COLO668 (cell line): ENCODE results near the gene KCNK7.

ENCODE experiments used
- DNase-seq: peaks from one replicate; lab custom pipeline; 2025; ENCODE audit not compliant: unreplicated experiment; lab: John Stamatoyannopoulos, UW

Gene KCNK7

DNA sequence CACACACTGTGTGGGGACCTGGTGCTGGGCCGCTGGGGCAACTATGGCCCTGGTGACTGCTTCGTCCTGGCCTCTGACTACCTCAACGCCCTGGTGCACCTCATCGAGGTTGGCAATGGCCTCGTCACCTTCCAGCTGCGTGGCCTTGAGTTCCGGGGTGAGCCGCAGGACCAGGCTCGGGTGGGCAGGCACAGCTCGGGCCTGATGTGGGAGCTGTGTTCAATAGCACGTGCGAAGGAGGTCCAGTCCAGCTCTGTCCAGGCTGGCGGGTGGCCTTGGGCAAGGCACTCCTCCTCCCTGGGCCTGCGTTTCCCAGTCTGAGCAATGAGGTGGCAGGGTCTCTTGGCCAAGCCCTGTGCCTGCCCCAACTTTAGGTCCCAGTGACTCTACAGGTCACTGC lies 34.0 kb upstream of the KCNK7 start:
- DNase-seq: no peak

GRCh38 chr11:65627202-65627601 lies 31.6 kb upstream of the KCNK7 start:
- DNase-seq: no peak

DNA sequence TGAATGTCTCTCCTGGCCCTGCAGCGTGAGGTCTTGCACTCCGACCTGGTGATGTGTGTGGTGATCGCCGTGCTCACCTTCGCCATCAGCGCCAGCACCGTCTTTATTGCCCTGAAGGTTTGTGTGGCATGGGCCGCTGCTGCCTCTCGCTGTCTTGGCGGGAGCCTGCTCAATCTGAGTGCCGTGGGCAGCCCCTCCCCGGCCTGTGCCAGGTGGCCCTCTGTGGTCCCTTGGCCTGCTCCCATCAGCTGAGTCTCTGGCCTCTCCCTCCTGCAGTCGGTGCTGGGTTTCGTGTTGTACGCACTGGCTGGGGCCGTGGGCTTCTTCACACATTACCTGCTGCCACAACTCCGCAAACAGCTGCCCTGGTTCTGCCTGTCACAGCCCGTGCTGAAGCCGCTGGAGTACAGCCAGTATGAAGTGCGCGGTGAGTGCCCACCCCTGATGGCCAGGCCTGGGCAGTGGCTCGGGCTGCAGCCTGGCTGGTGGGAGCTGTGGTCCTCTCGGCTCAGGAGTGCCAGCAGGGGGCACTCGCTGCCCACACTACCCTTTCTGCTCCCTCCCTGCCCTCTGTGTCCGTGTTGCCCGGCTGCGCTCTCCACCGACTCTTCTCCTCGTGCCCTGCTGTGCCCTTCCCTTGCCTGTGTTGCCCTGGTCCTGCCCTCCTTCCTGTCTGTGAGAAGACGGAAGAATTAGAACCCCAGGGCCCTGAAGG lies 30.2 kb upstream of the KCNK7 start:
- DNase-seq: peak; percentile 41

GRCh38 chr11:65624931-65625627 lies 29.5 kb upstream of the KCNK7 start:
- DNase-seq: no peak

GRCh38 chr11:65623852-65624616 lies 28.4 kb upstream of the KCNK7 start:
- no peak for DNase-seq

DNA sequence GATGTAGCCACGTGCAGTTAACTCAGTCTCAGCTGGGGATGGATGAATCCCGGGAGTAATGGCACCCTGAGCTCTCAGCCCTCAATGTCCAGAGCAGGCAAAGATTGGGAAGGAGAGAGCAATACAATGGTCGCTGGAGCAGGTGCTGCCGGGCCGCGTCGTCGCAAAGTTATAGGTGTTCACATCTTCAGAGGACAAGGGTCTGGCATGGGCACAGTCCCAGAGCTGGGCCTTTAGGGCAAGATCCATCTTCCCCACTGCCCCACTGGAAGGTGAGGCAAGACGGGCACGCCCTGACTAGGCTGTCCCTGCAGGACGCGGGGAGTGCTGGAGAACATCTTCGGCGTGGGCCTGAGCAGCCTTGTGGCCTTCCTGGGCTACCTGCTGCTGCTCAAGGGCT lies 27.6 kb upstream of the KCNK7 start:
- DNase-seq: no peak

DNA sequence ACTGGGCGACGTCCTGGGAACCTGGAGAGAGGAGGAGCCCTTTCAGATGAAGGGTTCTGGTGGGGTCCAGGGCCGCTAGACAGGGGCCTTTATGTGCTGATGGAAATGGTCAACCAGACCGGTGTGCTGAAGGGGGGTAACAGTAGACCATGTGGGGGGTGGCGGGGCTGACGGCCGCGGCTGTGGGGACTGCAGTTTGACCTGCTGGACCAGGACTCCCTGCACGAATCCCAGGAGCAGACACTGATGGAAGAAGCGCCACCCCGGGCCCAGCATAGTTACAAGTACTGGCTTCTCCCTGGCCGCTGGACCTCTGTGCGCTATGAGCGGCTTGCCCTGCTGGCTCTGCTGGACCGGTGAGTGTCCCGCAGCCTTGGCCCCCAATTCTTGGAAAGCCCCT lies 26.4 kb upstream of the KCNK7 start:
- no peak for DNase-seq

- no peak for DNase-seq
Observed at GRCh38 chr11:65621460-65621859, 25.9 kb upstream of the KCNK7 start.

- DNase-seq: no peak
Observed at GRCh38 chr11:65620666-65621065, 25.1 kb upstream of the KCNK7 start.

- no peak for DNase-seq
Observed at GRCh38 chr11:65619281-65619928, 23.8 kb upstream of the KCNK7 start.

DNA sequence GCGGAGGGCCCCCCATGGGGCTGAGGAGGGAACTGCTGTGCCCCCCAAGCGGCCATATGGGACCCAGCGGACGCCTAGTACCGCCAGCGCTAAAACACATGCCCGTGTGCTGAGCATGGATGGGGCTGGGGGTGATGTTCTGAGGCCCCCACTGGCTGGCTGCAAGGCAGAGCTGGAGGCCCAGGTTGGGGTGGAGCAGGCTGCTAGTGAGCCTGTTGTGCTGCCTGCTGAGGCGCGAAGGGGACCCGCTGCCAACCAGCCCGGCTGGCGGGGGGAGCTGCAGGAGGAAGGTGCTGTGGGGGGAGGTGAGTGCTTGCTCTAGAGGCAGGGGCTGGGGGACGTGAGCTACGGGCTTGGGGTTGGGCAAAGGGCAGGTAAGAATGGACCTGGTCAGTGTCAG lies 23.2 kb upstream of the KCNK7 start:
- DNase-seq: no peak

DNA sequence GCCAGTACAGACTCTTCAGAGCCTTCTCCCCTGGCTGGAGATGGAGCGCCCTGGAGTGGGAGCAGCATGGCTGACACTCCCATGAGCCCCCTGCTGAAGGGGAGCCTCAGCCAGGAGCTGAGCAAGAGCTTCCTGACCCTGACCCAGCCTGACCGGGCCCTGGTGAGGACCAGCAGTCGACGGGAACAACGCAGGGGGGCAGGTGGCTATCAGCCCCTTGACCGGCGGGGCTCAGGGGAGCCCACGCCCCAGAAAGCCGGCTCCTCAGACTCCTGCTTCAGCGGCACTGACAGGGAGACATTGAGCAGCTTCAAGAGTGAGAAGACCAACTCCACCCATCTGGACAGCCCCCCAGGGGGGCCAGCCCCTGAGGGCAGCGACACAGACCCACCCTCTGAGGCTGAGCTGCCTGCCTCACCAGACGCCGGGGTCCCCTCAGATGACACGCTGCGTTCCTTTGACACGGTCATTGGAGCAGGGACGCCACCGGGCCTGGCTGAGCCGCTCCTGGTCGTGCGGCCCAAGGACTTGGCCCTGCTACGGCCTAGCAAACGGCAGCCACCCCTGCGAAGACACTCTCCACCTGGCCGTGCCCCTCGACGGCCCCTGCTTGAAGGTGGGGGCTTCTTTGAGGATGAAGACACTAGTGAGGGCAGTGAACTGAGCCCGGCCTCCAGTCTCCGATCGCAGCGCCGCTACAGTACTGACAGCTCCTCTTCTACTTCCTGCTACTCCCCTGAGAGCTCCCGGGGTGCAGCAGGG lies 22.6 kb upstream of the KCNK7 start:
- no peak for DNase-seq

GRCh38 chr11:65617136-65617850 lies 21.7 kb upstream of the KCNK7 start:
- no peak for DNase-seq

- no peak for DNase-seq
Observed at GRCh38 chr11:65616575-65617001, 21.0 kb upstream of the KCNK7 start.

DNA sequence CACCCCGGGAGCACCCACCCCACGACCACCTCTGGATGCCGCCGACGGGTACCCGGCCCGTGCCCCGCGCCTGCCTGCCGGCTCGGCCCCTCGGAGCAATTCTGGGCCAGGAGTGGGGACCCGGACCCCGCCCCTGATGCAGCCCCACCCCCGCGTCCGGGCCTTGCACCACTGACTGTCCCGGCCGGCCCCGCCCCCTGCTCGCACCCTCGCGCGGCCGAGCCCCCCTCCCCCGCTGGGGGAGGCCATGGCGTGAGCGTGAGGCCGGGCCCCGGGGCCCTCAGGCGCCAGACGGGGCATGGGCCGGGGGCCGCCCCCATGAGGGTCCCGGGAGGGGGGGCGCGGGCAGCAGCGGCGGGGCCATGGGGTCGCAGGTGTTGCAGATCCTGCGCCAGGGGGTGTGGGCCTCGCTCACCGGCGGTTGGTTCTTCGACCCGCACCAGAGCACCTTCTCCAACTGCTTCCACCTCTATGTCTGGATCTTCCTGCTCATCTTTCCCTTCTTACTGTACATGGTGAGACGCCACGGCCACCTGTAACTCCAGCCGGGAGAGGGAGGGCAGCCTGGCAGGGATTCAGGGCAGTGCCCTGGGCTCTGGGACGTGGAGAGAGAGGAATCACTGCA lies 20.5 kb upstream of the KCNK7 start:
- DNase-seq: peak; percentile 53

DNA sequence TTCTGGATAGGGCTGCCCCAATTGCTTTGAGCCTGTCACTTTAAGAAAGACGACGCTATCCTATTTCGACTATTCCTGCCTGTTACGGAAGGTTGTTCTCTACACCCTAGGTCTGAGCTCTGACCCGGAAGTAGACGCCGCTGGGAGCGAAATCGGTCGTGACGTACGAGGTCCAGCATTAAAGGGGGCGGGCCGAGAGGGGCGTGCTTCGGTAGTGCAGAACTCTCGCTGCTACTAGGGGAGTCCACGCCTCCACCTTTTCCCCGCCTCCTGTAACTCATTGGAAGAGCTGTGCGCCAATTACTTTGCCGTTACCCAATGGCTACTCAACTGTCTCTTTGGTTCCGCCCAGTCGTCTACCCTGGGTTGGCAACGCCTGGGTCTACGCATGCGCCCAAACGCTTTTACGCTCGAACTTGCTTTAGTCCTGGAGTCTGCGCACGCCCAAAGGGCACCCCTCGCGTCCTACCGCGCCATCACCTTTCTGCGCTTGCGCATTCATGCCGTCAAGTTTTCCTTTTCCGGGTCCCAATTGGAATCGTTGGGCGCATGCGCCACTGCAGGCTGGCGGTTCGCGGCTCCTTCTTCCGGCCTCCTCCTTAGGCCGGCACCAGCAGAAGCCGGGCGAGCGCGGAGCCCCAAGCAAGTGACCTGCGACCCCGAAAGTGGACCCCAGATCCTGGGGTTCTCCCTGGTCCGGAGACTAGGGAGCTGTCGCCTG lies 19.8 kb upstream of the KCNK7 start, which contains the start of gene PCNX3:
TSS of gene PCNX3 (plus strand) at position 548 of the 721 bp plus-strand sequence. CDS start 536 bp downstream, outside the sequence.
- DNase-seq: peak; percentile 100

- peak; percentile 46 for DNase-seq
Observed at GRCh38 chr11:65613091-65613928, 17.7 kb upstream of the KCNK7 start.

DNA sequence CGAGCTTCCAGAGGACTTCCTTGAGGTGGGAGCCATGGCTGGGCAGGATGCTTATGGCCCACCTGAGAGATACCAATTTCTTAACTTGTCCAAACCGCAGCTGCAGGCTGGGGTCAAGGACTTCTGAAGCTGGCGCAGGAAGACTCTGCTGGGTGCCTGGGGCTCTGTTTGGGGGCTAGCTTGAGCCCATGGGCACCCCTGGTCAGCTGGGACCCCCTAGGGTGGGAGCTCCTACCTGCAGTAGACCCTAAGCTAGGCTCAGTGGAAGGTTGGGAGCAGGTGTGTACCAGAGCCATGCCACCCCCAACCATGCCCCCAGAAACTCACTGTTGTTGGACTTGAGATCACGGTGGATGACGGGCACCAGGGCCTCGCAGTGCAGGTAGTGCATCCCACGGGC lies 17.1 kb upstream of the KCNK7 start:
- DNase-seq: no peak
